Stimulated activated CD8-positive, alpha-beta memory T cell treated with anti-CD3 and anti-CD28 coated beads, Interleukin-7, amount 100 ng/mL, for 48 hours (primary cell): ENCODE measurements around the gene INIP.

Experiments used
- DNase-seq, 2 donors: peaks; one replicate each; pipeline ENCODE4 v3.0.0-alpha.2; 2020; ENCODE audit warnings: low read depth in 1 of 2; ENCODE audit errors: extremely low read depth in 1 of 2

Gene INIP

GRCh38 chr9:112717661-112718331, at the start of gene INIP:
Gene INIP, minus strand, starts transcription at chr9:112718117. Its CDS starts 1,632 bp downstream, at chr9:112716485.
- peak; percentile 97 to 98 for DNase-seq

GRCh38 chr9:112765281-112765680, 47.4 kb upstream of the INIP start:
- DNase-seq = no peak

- DNase-seq = no peak
Measured at GRCh38 chr9:112764837-112765236, 46.9 kb upstream of the INIP start.

GRCh38 chr9:112764344-112764743, 46.4 kb upstream of the INIP start:
- no peak for DNase-seq

- DNase-seq = no peak
Measured at GRCh38 chr9:112762726-112763518, 45.0 kb upstream of the INIP start.

GRCh38 chr9:112761912-112762655, 44.2 kb upstream of the INIP start:
- no peak for DNase-seq

GRCh38 chr9:112760821-112761220, 42.9 kb upstream of the INIP start:
- no peak for DNase-seq

GRCh38 chr9:112757940-112758339, 40.0 kb upstream of the INIP start:
- DNase-seq = no peak

- no peak for DNase-seq
Measured at GRCh38 chr9:112757282-112757883, 39.5 kb upstream of the INIP start.

- DNase-seq = no peak
Measured at GRCh38 chr9:112755675-112756074, 37.8 kb upstream of the INIP start.

- DNase-seq = no peak
Measured at GRCh38 chr9:112755016-112755427, 37.1 kb upstream of the INIP start.

- no peak for DNase-seq
Measured at GRCh38 chr9:112754578-112754977, 36.7 kb upstream of the INIP start.

- peak in 1 of 2 donors; percentile 27 for DNase-seq
Measured at GRCh38 chr9:112753725-112754124, 35.8 kb upstream of the INIP start.

GRCh38 chr9:112752334-112753125, 34.6 kb upstream of the INIP start:
- no peak for DNase-seq

- peak in 1 of 2 donors; percentile 34 for DNase-seq
Measured at GRCh38 chr9:112751056-112751795, 33.3 kb upstream of the INIP start.

- no peak for DNase-seq
Measured at GRCh38 chr9:112750764-112751055, 32.8 kb upstream of the INIP start.

GRCh38 chr9:112750016-112750763, 32.3 kb upstream of the INIP start, which contains the start of gene SNX30:
Gene SNX30, plus strand, starts transcription at chr9:112750760. Its CDS starts 242 bp downstream, at chr9:112751002.
- peak; percentile 60 to 64 for DNase-seq

- DNase-seq = no peak
Measured at GRCh38 chr9:112747094-112747493, 29.2 kb upstream of the INIP start.

- no peak for DNase-seq
Measured at GRCh38 chr9:112744177-112744576, 26.3 kb upstream of the INIP start.
